ENCODE data around the gene CENPO. TPM values are rescaled to one million over a fixed set of nuclear protein-coding genes. Genes with fewer than 3 reads are reported as not detected.
"Not testable (repeated sequence)": the region's sequence is repeated elsewhere in the genome, so short reads cannot be mapped to it uniquely, and the experiment has no call there.

CENPO gene
- total RNA-seq, 1 experiment from 2014 or later: 33.0 TPM

DNA sequence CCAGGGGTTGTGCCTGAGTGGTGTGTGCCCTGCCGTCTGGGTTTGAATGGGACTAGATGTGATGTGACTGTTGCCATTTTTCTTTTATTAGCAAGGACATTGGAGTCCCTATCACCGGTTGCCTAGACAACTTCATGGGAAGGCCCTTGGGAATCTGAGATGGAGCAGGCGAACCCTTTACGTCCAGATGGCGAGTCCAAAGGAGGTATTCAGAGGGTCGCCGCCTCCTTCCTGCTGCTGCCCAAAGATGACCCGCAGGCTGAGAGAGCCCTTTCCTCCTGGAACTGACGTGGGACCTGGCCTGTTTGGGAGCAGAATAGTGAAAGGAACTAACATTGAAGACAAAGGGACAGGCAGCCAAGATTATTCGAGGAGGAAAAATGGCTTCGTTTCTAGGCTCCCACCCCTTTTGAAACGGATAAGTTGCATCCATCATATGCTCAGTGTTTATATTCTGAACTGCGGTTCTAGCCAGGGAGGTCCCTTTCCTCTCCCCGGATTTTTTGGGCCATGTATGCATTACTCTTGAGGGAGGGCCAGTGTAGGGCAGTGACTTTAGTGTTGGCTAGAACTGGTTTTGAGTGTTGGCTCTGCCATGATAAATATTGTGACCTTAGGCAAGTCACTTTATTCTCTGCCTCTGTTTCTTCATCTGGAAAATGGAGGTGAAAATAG is 673 bp downstream of the CENPO start:
- peaks cover 31% of the 10 kb centered on the region for H3K4me1 ChIP-seq (replicated peaks; ENCODE audit: insufficient read depth)
- H4K20me1 ChIP-seq (ENCODE audit: insufficient read depth): no peaks in the 10 kb centered on the region
- H3K4me3 ChIP-seq: peak overlapping the region; percentile 71
- intact Hi-C loops (cut with micrococcal nuclease; ENCODE audit: unreplicated experiment): loop anchor here (1.0 to 10.0 kb wide), 4 partner anchors 178 to 712 kb away; partner anchors contain the start of genes DNAJC27 and TP53I3
- TSS peak; percentile 68 for BruUV-seq (replicated peaks)
- H3K36me3 ChIP-seq (ENCODE audit: low read depth): no peaks in the 10 kb centered on the region
- peaks cover 14% of the 10 kb centered on the region; the same call in 1 of the 2 replicates for H3F3A ChIP-seq (ENCODE audit: insufficient read depth, low read depth)
- ChIA-PET CTCF (interaction anchor here (0.8 kb wide), 1 partner anchor 21 kb away, joined by 3 read pairs; no protein-coding TSS in a partner anchor), POLR2A (ENCODE audit: unreplicated experiment) (no interaction called here)
- peak overlapping the region; percentile 88 for H2AFZ ChIP-seq
- TF ChIP-seq, protein P1, sequence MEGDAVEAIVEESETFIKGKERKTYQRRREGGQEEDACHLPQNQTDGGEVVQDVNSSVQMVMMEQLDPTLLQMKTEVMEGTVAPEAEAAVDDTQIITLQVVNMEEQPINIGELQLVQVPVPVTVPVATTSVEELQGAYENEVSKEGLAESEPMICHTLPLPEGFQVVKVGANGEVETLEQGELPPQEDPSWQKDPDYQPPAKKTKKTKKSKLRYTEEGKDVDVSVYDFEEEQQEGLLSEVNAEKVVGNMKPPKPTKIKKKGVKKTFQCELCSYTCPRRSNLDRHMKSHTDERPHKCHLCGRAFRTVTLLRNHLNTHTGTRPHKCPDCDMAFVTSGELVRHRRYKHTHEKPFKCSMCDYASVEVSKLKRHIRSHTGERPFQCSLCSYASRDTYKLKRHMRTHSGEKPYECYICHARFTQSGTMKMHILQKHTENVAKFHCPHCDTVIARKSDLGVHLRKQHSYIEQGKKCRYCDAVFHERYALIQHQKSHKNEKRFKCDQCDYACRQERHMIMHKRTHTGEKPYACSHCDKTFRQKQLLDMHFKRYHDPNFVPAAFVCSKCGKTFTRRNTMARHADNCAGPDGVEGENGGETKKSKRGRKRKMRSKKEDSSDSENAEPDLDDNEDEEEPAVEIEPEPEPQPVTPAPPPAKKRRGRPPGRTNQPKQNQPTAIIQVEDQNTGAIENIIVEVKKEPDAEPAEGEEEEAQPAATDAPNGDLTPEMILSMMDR (conservative IDR thresholded peaks at IDR 0.05): no peak
- no peak for TF ChIP-seq EZH2 (IDR thresholded peaks at IDR 0.05; ENCODE audit: low read depth)
- H3K4me2 ChIP-seq: peak overlapping the region; percentile 78
- H3K9me2 ChIP-seq (ENCODE audit: insufficient read depth): no peaks in the 10 kb centered on the region
- no peaks in the 10 kb centered on the region for H3K9me3 ChIP-seq (ENCODE audit: insufficient read depth, low read depth)
- H3K79me2 ChIP-seq (ENCODE audit: low read depth): peaks cover 46% of the 10 kb centered on the region
- 0 out of 2 replicates have a peak overlapping the region, but pooled peaks have one; percentile 89 for H3K27ac ChIP-seq
- no peaks in the 10 kb centered on the region for H3K27me3 ChIP-seq (ENCODE audit: insufficient read depth, low read depth)
- no peak for DNase-seq

DNA sequence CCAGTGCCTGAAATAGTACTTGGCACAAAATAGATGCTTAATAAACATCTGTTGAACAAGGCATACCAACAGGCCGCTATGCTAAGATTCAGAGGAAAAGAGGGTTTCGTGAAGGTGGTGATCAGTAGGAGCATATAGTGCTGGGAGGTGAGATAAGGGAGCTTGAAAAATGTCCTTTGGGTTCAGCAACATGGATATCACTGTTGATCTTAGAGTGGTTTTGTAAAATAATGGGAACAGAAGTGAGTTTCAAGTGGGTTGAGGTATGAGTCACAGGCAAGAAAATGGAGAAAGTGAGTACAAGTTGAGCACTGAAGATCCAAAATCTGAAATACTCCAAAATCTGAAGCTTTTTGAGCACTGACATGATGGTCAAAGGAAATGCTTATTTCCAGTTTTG is 4.4 kb downstream of the CENPO start:
- CTCF ChIA-PET: no interaction called here
- Histone ChIP-seq H3K27me3 (ENCODE audit: insufficient read depth, low read depth) (no peaks in the 10 kb centered on the region), H3K4me2 (no peak overlapping the region), H3K9me3 (ENCODE audit: insufficient read depth, low read depth) (no peaks in the 10 kb centered on the region), H3K27ac (no peak overlapping the region), H3K36me3 (ENCODE audit: low read depth) (peaks cover 3% of the 10 kb centered on the region; the same call in 1 of the 2 replicates), H3K9me2 (ENCODE audit: insufficient read depth) (no peaks in the 10 kb centered on the region), H3K79me2 (ENCODE audit: low read depth) (peaks cover 57% of the 10 kb centered on the region), H4K20me1 (ENCODE audit: insufficient read depth) (no peaks in the 10 kb centered on the region), H2AFZ (no peak overlapping the region), H3K4me3 (no peak overlapping the region), H3F3A (ENCODE audit: insufficient read depth, low read depth) (no peaks in the 10 kb centered on the region), H3K4me1 (replicated peaks; ENCODE audit: insufficient read depth) (peaks cover 17% of the 10 kb centered on the region)
- BruUV-seq (replicated peaks): no TSS peak
- POLR2A ChIA-PET (ENCODE audit: unreplicated experiment): no interaction called here
- intact Hi-C loops (cut with micrococcal nuclease; ENCODE audit: unreplicated experiment): loop anchor here (10.0 kb wide), 1 partner anchor 183 kb away; no protein-coding TSS in a partner anchor
- TF ChIP-seq, protein P1 (conservative IDR thresholded peaks at IDR 0.05): no peak
- TF ChIP-seq EZH2 (IDR thresholded peaks at IDR 0.05; ENCODE audit: low read depth): no peak
- no peak for DNase-seq

DNA sequence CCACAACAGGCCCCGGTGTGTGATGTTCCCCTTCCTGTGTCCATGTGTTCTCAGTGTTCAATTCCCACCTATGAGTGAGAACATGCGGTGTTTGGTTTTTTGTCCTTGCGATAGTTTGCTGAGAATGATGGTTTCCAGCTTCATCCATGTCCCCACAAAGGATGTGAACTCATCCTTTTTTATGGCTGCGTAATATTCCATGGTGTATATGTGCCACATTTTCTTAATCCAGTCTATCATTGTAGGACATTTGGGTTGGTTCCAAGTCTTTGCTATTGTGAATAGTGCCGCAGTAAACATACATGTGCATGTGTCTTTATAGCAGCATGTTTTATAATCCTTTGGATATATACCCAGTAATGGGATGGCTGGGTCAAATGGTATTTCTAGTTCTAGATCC is 7.3 kb downstream of the CENPO start:
- H3K27ac ChIP-seq; H3K9me3 ChIP-seq (ENCODE audit: insufficient read depth, low read depth); H3F3A ChIP-seq (ENCODE audit: insufficient read depth, low read depth); H3K27me3 ChIP-seq (ENCODE audit: insufficient read depth, low read depth); H3K36me3 ChIP-seq (ENCODE audit: low read depth); BruUV-seq (replicated peaks); H3K4me3 ChIP-seq; CTCF ChIA-PET; H2AFZ ChIP-seq; H3K4me2 ChIP-seq; H4K20me1 ChIP-seq (ENCODE audit: insufficient read depth); H3K9me2 ChIP-seq (ENCODE audit: insufficient read depth); intact Hi-C loops (cut with micrococcal nuclease; ENCODE audit: unreplicated experiment); H3K4me1 ChIP-seq (replicated peaks; ENCODE audit: insufficient read depth); DNase-seq; POLR2A ChIA-PET (ENCODE audit: unreplicated experiment): not testable (repeated sequence)
- H3K79me2 ChIP-seq (ENCODE audit: low read depth): peaks cover 42% of the 10 kb centered on the region

DNA sequence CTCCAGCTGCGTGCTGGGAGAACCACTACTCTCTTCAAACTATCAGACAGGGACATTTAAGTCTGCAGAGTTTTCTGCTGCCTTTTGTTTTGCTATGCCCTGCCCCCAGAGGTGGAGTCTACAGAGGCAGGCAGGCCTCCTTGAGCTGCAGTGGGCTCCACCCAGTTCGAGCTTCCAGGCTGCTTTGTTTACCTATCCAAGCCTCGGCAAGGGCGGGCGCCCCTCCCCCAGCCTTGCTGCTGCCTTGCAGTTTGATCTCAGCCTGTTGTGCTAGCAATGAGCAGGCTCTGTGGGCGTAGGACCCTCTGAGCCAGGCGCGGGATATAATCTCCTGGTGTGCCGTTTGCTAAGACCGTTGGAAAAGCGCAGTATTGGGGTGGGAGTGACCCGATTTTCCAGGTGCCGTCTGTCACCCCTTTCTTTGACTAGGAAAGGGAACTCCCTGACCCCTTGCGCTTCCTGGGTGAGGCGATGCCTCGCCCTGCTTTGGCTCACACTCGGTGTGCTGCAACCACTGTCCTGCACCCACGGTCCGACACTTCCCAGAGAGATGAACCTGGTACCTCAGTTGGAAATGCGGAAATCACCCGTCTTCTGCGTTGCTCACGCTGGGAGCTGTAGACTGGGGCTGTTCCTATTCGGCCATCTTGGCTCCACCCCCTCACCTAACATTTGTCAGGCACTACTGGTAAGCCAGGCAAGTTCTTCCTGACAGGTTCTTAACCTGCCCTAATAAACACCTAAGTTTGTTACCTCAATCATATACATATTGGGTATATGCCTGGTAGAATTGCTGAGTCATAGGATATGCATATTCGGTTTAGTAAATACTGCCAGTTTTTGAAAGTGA is 12.8 kb downstream of the CENPO start:
- H3K27ac ChIP-seq: peak overlapping the region; percentile 56
- H3K4me3 ChIP-seq; POLR2A ChIA-PET (ENCODE audit: unreplicated experiment); H3F3A ChIP-seq (ENCODE audit: insufficient read depth, low read depth); DNase-seq; H3K4me2 ChIP-seq; intact Hi-C loops (cut with micrococcal nuclease; ENCODE audit: unreplicated experiment); H3K9me2 ChIP-seq (ENCODE audit: insufficient read depth); H2AFZ ChIP-seq; BruUV-seq (replicated peaks); H3K36me3 ChIP-seq (ENCODE audit: low read depth); CTCF ChIA-PET; H3K9me3 ChIP-seq (ENCODE audit: insufficient read depth, low read depth); H3K27me3 ChIP-seq (ENCODE audit: insufficient read depth, low read depth); H4K20me1 ChIP-seq (ENCODE audit: insufficient read depth): not testable (repeated sequence)
- peaks cover 14% of the 10 kb centered on the region for H3K4me1 ChIP-seq (replicated peaks; ENCODE audit: insufficient read depth)
- H3K79me2 ChIP-seq (ENCODE audit: low read depth): peaks cover 62% of the 10 kb centered on the region
